ENCODE results near the gene PSMA5.
A peak's percentile ranks its signal among the peaks of the same experiment; 100 is the strongest.

DNA sequence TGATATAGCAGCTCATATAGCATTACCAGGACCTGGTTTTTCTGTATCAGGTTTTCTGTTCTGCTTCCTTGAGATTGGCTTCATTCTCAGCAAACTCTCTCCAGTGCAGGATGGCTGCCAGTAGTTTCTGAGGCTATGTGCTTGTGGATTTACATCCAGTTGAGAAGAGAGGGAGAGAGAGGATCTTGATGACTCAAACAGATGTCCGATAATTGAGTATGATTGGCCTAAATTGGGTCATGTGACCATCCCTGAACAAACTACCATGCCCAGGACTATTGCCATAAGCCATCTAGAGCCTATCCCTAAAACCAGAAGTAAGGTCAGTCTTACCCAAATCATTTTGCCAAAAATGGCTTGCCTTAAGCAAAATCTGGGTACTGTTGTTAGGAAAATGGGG is 18.1 kb upstream of the PSMA5 start:
- TF ChIP-seq, protein P1, sequence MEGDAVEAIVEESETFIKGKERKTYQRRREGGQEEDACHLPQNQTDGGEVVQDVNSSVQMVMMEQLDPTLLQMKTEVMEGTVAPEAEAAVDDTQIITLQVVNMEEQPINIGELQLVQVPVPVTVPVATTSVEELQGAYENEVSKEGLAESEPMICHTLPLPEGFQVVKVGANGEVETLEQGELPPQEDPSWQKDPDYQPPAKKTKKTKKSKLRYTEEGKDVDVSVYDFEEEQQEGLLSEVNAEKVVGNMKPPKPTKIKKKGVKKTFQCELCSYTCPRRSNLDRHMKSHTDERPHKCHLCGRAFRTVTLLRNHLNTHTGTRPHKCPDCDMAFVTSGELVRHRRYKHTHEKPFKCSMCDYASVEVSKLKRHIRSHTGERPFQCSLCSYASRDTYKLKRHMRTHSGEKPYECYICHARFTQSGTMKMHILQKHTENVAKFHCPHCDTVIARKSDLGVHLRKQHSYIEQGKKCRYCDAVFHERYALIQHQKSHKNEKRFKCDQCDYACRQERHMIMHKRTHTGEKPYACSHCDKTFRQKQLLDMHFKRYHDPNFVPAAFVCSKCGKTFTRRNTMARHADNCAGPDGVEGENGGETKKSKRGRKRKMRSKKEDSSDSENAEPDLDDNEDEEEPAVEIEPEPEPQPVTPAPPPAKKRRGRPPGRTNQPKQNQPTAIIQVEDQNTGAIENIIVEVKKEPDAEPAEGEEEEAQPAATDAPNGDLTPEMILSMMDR (optimal IDR thresholded peaks at IDR 0.05 in 1 of 3, IDR thresholded peaks at IDR 0.05 in 1 of 3, conservative IDR thresholded peaks at IDR 0.05 in 1 of 3; ENCODE audit: extremely low read depth in 1 of 3, insufficient read depth in 2 of 3, low read length in 3 of 3), result no peak
- peak; percentile 10 for TF ChIP-seq EZH2 (IDR thresholded peaks at IDR 0.05; ENCODE audit: low read length)
